GM12878 (cell line): ENCODE data around the gene SLC25A13. TPM values are rescaled to one million over a fixed set of nuclear protein-coding genes. Genes with fewer than 3 reads are reported as not detected.

Source experiments
- BHLHE40 ChIP-seq, 2 experiments: fragments of 450-650 bp in 1 of 2; IDR thresholded peaks; 2 replicates each; pipeline ENCODE4 v1.6.1; 2011 to 2017; ENCODE audit warnings: low read depth in 2 of 2, borderline replicate concordance in 1 of 2, improper control_type of control experiment in 1 of 2, low read length in 1 of 2, mild to moderate bottlenecking in 1 of 2
- CBFB ChIP-seq: IDR thresholded peaks from 2 replicates; pipeline ENCODE4 v1.6.1; 2016; ENCODE audit warnings: antibody characterized with exemption, low read depth
- CHD4 ChIP-seq: fragments of 200-600 bp; sonication (generic); IDR thresholded peaks from 2 replicates; pipeline ENCODE4 v1.6.1; 2016; ENCODE audit warnings: mild to moderate bottlenecking
- EGR1 ChIP-seq, 2 experiments: IDR thresholded peaks; 1 replicate in 1 of 2; 2 replicates in 1 of 2; pipeline ENCODE4 v1.6.1; 2011 to 2012; ENCODE audit warnings: low read depth in 2 of 2, low read length in 2 of 2, borderline replicate concordance in 1 of 2, mild to moderate bottlenecking in 1 of 2, moderate library complexity in 1 of 2
- EP300 ChIP-seq, 2 experiments: fragments of 150-350 bp in 1 of 2; IDR thresholded peaks; 2 replicates each; pipeline ENCODE4 v1.6.1; 2011 to 2012; ENCODE audit warnings: low read depth in 2 of 2, low read length in 2 of 2, borderline replicate concordance in 1 of 2, improper control_type of control experiment in 1 of 2, inconsistent platforms in 1 of 2; ENCODE audit not compliant: control insufficient read depth in 1 of 2
- GATAD2B ChIP-seq: fragments of 450-650 bp; conservative IDR thresholded peaks from 2 replicates; pipeline ENCODE4 v1.6.1; 2017; ENCODE audit warnings: low read depth, mild to moderate bottlenecking, moderate library complexity
- HDAC6 ChIP-seq: fragments of 200-600 bp; sonication (generic); IDR thresholded peaks from one replicate; pipeline ENCODE4 v1.8.0; 2017; ENCODE audit warnings: antibody characterized with exemption; ENCODE audit not compliant: unreplicated experiment
- IKZF1 ChIP-seq: fragments of 450-650 bp; conservative IDR thresholded peaks from 2 replicates; pipeline ENCODE4 v1.6.1; 2017; ENCODE audit warnings: antibody characterized with exemption, mild to moderate bottlenecking
- IRF4 ChIP-seq: IDR thresholded peaks from 2 replicates; pipeline ENCODE4 v1.6.1; 2011; ENCODE audit warnings: low read depth, low read length
- MEF2B ChIP-seq: fragments of 450-650 bp; IDR thresholded peaks from 2 replicates; pipeline ENCODE4 v1.6.1; 2018; ENCODE audit warnings: mild to moderate bottlenecking, moderate library complexity; ENCODE audit not compliant: partially characterized antibody, poor library complexity, severe bottlenecking
- MXI1 ChIP-seq: fragments of 150-350 bp; IDR thresholded peaks from 2 replicates; pipeline ENCODE4 v1.6.1; 2011; ENCODE audit warnings: low read depth, mild to moderate bottlenecking, inconsistent platforms, low read length, improper control_type of control experiment
- PAX5 ChIP-seq: IDR thresholded peaks from 2 replicates; pipeline ENCODE4 v1.6.1; 2011; ENCODE audit warnings: low read depth, low read length, borderline replicate concordance
- POLR2AphosphoS5 ChIP-seq: IDR thresholded peaks from 2 replicates; pipeline ENCODE4 v1.6.1; 2011; ENCODE audit warnings: mild to moderate bottlenecking, low read length, inconsistent platforms
- RAD51 ChIP-seq: fragments of 450-650 bp; IDR thresholded peaks from 2 replicates; pipeline ENCODE4 v1.6.1; 2016; ENCODE audit warnings: moderate library complexity, mild to moderate bottlenecking, inconsistent platforms
- RFX5 ChIP-seq: IDR thresholded peaks from 2 replicates; pipeline ENCODE4 v1.6.1; 2011; ENCODE audit warnings: low read depth, low read length, improper control_type of control experiment
- SIN3A ChIP-seq: IDR thresholded peaks from 2 replicates; pipeline ENCODE4 v1.6.1; 2012; ENCODE audit warnings: low read depth, low read length, improper control_type of control experiment
- STAT1 ChIP-seq: fragments of 450-650 bp; conservative IDR thresholded peaks from 2 replicates; pipeline ENCODE4 v1.6.1; 2014; ENCODE audit warnings: antibody characterized with exemption, mild to moderate bottlenecking
- STAT3 ChIP-seq: IDR thresholded peaks from 2 replicates; pipeline ENCODE4 v1.6.1; 2011; ENCODE audit warnings: low read depth, low read length, improper control_type of control experiment
- SUZ12 ChIP-seq: fragments of 200-600 bp; sonication (generic); IDR thresholded peaks from one replicate; pipeline ENCODE4 v1.6.1; 2018; ENCODE audit warnings: antibody characterized with exemption, mild to moderate bottlenecking; ENCODE audit not compliant: unreplicated experiment
- TARDBP ChIP-seq: IDR thresholded peaks from 2 replicates; pipeline ENCODE4 v1.6.1; 2016; ENCODE audit warnings: borderline replicate concordance
- TBL1XR1 ChIP-seq: IDR thresholded peaks from 2 replicates; pipeline ENCODE4 v1.6.1; 2012; ENCODE audit warnings: low read depth, low read length, improper control_type of control experiment
- TCF12 ChIP-seq: IDR thresholded peaks from 2 replicates; pipeline ENCODE4 v1.6.1; 2011; ENCODE audit warnings: low read depth, mild to moderate bottlenecking, low read length
- TCF3 ChIP-seq: IDR thresholded peaks from 2 replicates; pipeline ENCODE4 v1.6.1; 2012; ENCODE audit warnings: low read depth, mild to moderate bottlenecking, low read length, borderline replicate concordance; ENCODE audit not compliant: insufficient read depth
- ZNF207 ChIP-seq: fragments of 450-650 bp; IDR thresholded peaks from 2 replicates; pipeline ENCODE4 v1.6.1; 2014; ENCODE audit warnings: antibody characterized with exemption, mild to moderate bottlenecking, borderline replicate concordance
- ZNF274 ChIP-seq: IDR thresholded peaks from one replicate; pipeline ENCODE4 v1.8.0; 2011; ENCODE audit not compliant: insufficient read length, insufficient read depth
- ZNF622 ChIP-seq: fragments of 450-650 bp; IDR thresholded peaks from 2 replicates; pipeline ENCODE4 v1.6.1; 2017; ENCODE audit warnings: mild to moderate bottlenecking, inconsistent platforms
- polyA plus RNA-seq, 11 experiments: library from polyadenylated mRNA; depleted of rRNA in 4 of 11; unstranded in 6 of 11; stranded (reverse) in 5 of 11; fragments of >200 nt; fragmentation: Nextera tagmentation in 4 of 11; fragmentation: Illumina TruSeq in 1 of 11; extraction: Ambion mirVana in 4 of 11; extraction: Trizol in 1 of 11; gene quantifications; 1 replicate in 1 of 11; 2 replicates in 10 of 11; pipeline versions ENCODE4 v1.2.1 to v1.2.3, GENCODE V29; 2011 to 2016; ENCODE audit warnings: inconsistent platforms in 2 of 11, missing spikeins in 2 of 11, low read depth in 1 of 11
- total RNA-seq, 4 experiments: library from RNA; depleted of rRNA in 3 of 4; stranded (reverse); fragments of >200 nt in 3 of 4; fragmentation: Illumina TruSeq in 1 of 4; extraction: Trizol in 1 of 4; gene quantifications; 2 replicates each; pipeline versions ENCODE4 v1.2.1 to v1.2.3, GENCODE V29; 2013 to 2021
- TF ChIP-seq, protein P1 (sequence below): IDR thresholded peaks from 2 replicates; pipeline ENCODE4 v1.6.1; 2011; ENCODE audit warnings: low read depth, low read length, improper control_type of control experiment, borderline replicate concordance
- TF ChIP-seq, protein P2 (sequence below): IDR thresholded peaks from 2 replicates; pipeline ENCODE4 v1.6.1; 2012; ENCODE audit warnings: low read depth, low read length, improper control_type of control experiment
- TF ChIP-seq, protein P3 (sequence below): IDR thresholded peaks from 2 replicates; pipeline ENCODE4 v1.6.1; 2011; ENCODE audit warnings: borderline replicate concordance, low read depth, mild to moderate bottlenecking, moderate library complexity, low read length; ENCODE audit not compliant: insufficient read depth, poor library complexity, severe bottlenecking

The SLC25A13 gene
- total and polyA plus RNA-seq, 10 of the 15 experiments (the other 5 are each of a cell fraction or from before 2014, with no cell fraction given) = 7.0 to 24.7 (median 18.6) TPM

DNA sequence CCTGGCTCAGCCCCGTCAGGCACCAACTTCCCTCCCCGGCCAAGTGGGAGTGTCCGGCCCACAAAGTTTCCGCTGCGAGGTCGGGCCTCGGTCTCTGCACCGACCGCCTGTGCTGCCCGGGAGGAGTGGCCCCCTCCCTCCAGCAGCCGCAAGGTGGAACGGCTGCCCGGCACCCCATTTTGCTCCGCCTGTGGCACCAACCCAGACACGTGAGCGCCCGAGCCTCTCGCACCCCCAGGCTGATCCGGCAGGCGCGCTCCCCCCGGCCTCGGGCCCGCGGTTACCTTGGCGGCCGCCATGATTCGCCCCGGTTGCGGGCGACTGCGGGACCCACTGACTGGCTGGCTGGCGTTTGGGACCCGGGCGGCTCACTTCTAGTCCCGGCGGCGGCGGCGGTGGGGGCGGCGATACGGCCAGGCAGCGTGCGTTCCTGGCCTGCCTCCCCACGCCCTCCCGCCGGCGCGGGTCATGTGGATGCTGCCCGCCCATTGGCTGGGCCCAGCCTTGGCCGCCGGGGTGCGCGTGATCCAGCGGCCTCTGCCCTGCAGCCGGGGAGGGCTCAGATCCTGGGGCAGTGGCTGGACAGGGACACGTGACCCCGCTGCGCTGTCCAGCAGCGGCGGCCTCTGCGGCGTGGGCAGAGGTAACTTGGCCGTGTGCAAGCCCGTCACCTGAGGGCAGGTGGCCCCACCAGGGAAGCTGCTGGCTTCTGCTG, at the start of gene SLC25A13 (continued):
- TF ChIP-seq ZNF274 (no peak), CHD4 (no peak), RFX5 (peak; percentile 49; the same call in 1 of the 2 replicates), POLR2AphosphoS5 (peak; percentile 76), CBFB (0 out of 2 replicates have a peak, but pooled peaks have one; percentile 32), HDAC6 (peak; percentile 39), MXI1 (peak; percentile 87), STAT3 (no peak), IKZF1 (peak; percentile 70), TCF3 (0 out of 2 replicates have a peak, but pooled peaks have one; percentile 19), SIN3A (peak; percentile 72; the same call in 1 of the 2 replicates), EP300 (IDR thresholded peaks at IDR 0.05; ENCODE audit: borderline replicate concordance in 1 of 2, control insufficient read depth in 1 of 2, low read depth in 2 of 2, low read length in 2 of 2) (0 out of 4 replicates have a peak, but pooled peaks of 1 of the 2 experiments have one; percentile 0), STAT1 (peak; percentile 79; the same call in 1 of the 2 replicates), TBL1XR1 (no peak), EGR1 (IDR thresholded peaks at IDR 0.05; ENCODE audit: borderline replicate concordance in 1 of 2, low read depth in 2 of 2, low read length in 2 of 2) (peak in 1 of 2 experiments; percentile 48; a peak in 1 of 3 replicates), RAD51 (peak; percentile 91), TCF12 (no peak), ZNF622 (no peak), IRF4 (no peak), PAX5 (peak; percentile 37; the same call in 1 of the 2 replicates), MEF2B (peak; percentile 62), BHLHE40 (IDR thresholded peaks at IDR 0.05; ENCODE audit: borderline replicate concordance in 1 of 2, low read depth in 2 of 2, low read length in 1 of 2) (peak; percentile 66 to 94), ZNF207 (peak; percentile 75; the same call in 1 of the 2 replicates), GATAD2B (peak; percentile 92), TARDBP (no peak), SUZ12 (no peak)
- TF ChIP-seq, protein P1, sequence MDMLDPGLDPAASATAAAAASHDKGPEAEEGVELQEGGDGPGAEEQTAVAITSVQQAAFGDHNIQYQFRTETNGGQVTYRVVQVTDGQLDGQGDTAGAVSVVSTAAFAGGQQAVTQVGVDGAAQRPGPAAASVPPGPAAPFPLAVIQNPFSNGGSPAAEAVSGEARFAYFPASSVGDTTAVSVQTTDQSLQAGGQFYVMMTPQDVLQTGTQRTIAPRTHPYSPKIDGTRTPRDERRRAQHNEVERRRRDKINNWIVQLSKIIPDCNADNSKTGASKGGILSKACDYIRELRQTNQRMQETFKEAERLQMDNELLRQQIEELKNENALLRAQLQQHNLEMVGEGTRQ = peak; percentile 82
- TF ChIP-seq, protein P2, sequence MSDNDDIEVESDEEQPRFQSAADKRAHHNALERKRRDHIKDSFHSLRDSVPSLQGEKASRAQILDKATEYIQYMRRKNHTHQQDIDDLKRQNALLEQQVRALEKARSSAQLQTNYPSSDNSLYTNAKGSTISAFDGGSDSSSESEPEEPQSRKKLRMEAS = peak; percentile 92
- TF ChIP-seq, protein P3, sequence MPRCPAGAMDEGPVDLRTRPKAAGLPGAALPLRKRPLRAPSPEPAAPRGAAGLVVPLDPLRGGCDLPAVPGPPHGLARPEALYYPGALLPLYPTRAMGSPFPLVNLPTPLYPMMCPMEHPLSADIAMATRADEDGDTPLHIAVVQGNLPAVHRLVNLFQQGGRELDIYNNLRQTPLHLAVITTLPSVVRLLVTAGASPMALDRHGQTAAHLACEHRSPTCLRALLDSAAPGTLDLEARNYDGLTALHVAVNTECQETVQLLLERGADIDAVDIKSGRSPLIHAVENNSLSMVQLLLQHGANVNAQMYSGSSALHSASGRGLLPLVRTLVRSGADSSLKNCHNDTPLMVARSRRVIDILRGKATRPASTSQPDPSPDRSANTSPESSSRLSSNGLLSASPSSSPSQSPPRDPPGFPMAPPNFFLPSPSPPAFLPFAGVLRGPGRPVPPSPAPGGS = peak; percentile 9
